GM23338 (cell line): ENCODE data around the gene CTSK. TPM values are rescaled to one million over a fixed set of nuclear protein-coding genes. Genes with fewer than 3 reads are reported as not detected.

ENCODE experiments used
- ATAC-seq: fragments of 200-7000 bp; cut with Tn5 transposase; 3 replicates; pipeline ENCODE4 v1.9.1; 2020
- DNase-seq: peaks from one replicate; pipeline ENCODE4 v3.0.0-alpha.2; 2015; ENCODE audit warnings: low spot score
- H2AFZ ChIP-seq: fragments of 200-600 bp; sonication (generic); 2 replicates; pipeline ENCODE4 v1.8.0; 2016; ENCODE audit warnings: antibody characterized with exemption, mild to moderate bottlenecking, moderate library complexity
- H3F3A ChIP-seq: fragments of 200-600 bp; sonication (generic); replicated peaks from 2 replicates; pipeline ENCODE4 v1.8.0; 2017; ENCODE audit warnings: antibody characterized with exemption, mixed run types, low read depth
- H3K27ac ChIP-seq: fragments of 200-600 bp; sonication (generic); 2 replicates; pipeline ENCODE4 v1.6.1; 2016; ENCODE audit warnings: low read depth
- H3K27me3 ChIP-seq: fragments of 200-600 bp; sonication (generic); 2 replicates; pipeline ENCODE4 v1.8.0; 2016; ENCODE audit warnings: mild to moderate bottlenecking, mixed run types, moderate library complexity; ENCODE audit not compliant: insufficient read depth
- H3K36me3 ChIP-seq: fragments of 200-600 bp; sonication (generic); 2 replicates; pipeline ENCODE4 v1.8.0; 2016; ENCODE audit warnings: mild to moderate bottlenecking; ENCODE audit not compliant: insufficient read depth
- H3K4me1 ChIP-seq: fragments of 200-600 bp; sonication (generic); 2 replicates; pipeline ENCODE4 v1.8.0; 2016; ENCODE audit warnings: mild to moderate bottlenecking, moderate library complexity; ENCODE audit not compliant: insufficient read depth
- H3K4me2 ChIP-seq: fragments of 200-600 bp; sonication (generic); 2 replicates; pipeline ENCODE4 v1.7.1; 2017; ENCODE audit warnings: mixed run types
- H3K4me3 ChIP-seq: fragments of 200-600 bp; sonication (generic); 2 replicates; pipeline ENCODE4 v1.6.1; 2016; ENCODE audit warnings: mixed run types
- H3K79me2 ChIP-seq: fragments of 200-600 bp; sonication (generic); replicated peaks from 2 replicates; pipeline ENCODE4 v1.8.0; 2017; ENCODE audit warnings: mild to moderate bottlenecking; ENCODE audit not compliant: insufficient read depth
- H3K9me2 ChIP-seq: fragments of 200-600 bp; sonication (generic); 2 replicates; pipeline ENCODE4 v1.8.0; 2017; ENCODE audit not compliant: insufficient read depth
- H4K20me1 ChIP-seq: fragments of 200-600 bp; sonication (generic); replicated peaks from 2 replicates; pipeline ENCODE4 v1.8.0; 2017; ENCODE audit warnings: mild to moderate bottlenecking; ENCODE audit not compliant: insufficient read depth
- H3K27ac Mint-ChIP-seq: 2 replicates; pipeline ENCODE4 v1.8.0; 2020; ENCODE audit warnings: inconsistent platforms, mild to moderate bottlenecking, moderate library complexity, mixed read lengths
- H3K27me3 Mint-ChIP-seq: 3 replicates; pipeline ENCODE4 v1.8.0; 2022; ENCODE audit warnings: low read depth, mild to moderate bottlenecking, moderate library complexity, mixed read lengths, inconsistent platforms; ENCODE audit not compliant: insufficient read depth, poor library complexity
- H3K36me3 Mint-ChIP-seq: 3 replicates; pipeline ENCODE4 v1.8.0; 2021; ENCODE audit warnings: low read depth, mild to moderate bottlenecking, inconsistent platforms, moderate library complexity, mixed read lengths
- H3K4me1 Mint-ChIP-seq: 3 replicates; pipeline ENCODE4 v1.8.0; 2020; ENCODE audit warnings: mild to moderate bottlenecking, inconsistent platforms, mixed read lengths
- H3K4me3 Mint-ChIP-seq: 3 replicates; pipeline ENCODE4 v1.8.0; 2021; ENCODE audit warnings: moderate library complexity, mild to moderate bottlenecking, inconsistent platforms, mixed read lengths
- H3K9me3 Mint-ChIP-seq: 3 replicates; pipeline ENCODE4 v1.8.0; 2020; ENCODE audit warnings: moderate library complexity, mild to moderate bottlenecking, inconsistent platforms, mixed read lengths
- CTCF ChIP-seq, 2 experiments: fragments of 200-600 bp in 1 of 2; sonication (generic) in 1 of 2; conservative IDR thresholded peaks; 2 replicates each; pipeline versions ENCODE4 v1.5.1 to v1.6.1; 2016 to 2017; ENCODE audit warnings: antibody characterized with exemption in 2 of 2, low read depth in 2 of 2, mild to moderate bottlenecking in 2 of 2, moderate library complexity in 1 of 2
- ETS1 ChIP-seq: IDR thresholded peaks from 2 replicates; pipeline ENCODE4 v1.6.1; 2016; ENCODE audit warnings: antibody characterized with exemption
- EZH2 ChIP-seq: fragments of 200-600 bp; sonication (generic); IDR thresholded peaks from one replicate; pipeline ENCODE4 v1.8.0; 2017; ENCODE audit warnings: antibody characterized with exemption, mild to moderate bottlenecking, low read depth; ENCODE audit not compliant: unreplicated experiment
- EZH2phosphoT487 ChIP-seq: fragments of 200-600 bp; sonication (generic); IDR thresholded peaks from one replicate; pipeline ENCODE4 v1.8.1; 2018; ENCODE audit warnings: antibody characterized with exemption; ENCODE audit not compliant: unreplicated experiment
- JUNB ChIP-seq: IDR thresholded peaks from one replicate; pipeline ENCODE4 v1.6.1; 2016; ENCODE audit warnings: antibody characterized with exemption; ENCODE audit not compliant: unreplicated experiment
- NANOG ChIP-seq: IDR thresholded peaks from 2 replicates; pipeline ENCODE4 v1.6.1; 2016; ENCODE audit warnings: antibody characterized with exemption, borderline replicate concordance
- REST ChIP-seq: IDR thresholded peaks from one replicate; pipeline ENCODE4 v1.6.1; 2018; ENCODE audit warnings: antibody characterized with exemption; ENCODE audit not compliant: unreplicated experiment
- ZNF114 ChIP-seq: fragments of 250-450 bp; sonication (Bioruptor Pico); IDR thresholded peaks from 2 replicates; pipeline ENCODE4 v1.5.0; 2020; ENCODE audit warnings: mild to moderate bottlenecking, moderate library complexity
- ZNF331 ChIP-seq: fragments of 250-450 bp; sonication (Bioruptor Pico); IDR thresholded peaks from 2 replicates; pipeline ENCODE4 v1.5.0; 2020; ENCODE audit warnings: low read depth, mild to moderate bottlenecking, moderate library complexity
- ZNF462 ChIP-seq: fragments of 250-450 bp; sonication (Bioruptor Pico); IDR thresholded peaks from 2 replicates; pipeline ENCODE4 v1.5.0; 2020; ENCODE audit warnings: mild to moderate bottlenecking, moderate library complexity
- polyA plus RNA-seq: library from polyadenylated mRNA; unstranded; fragments of >200 nt; fragmentation: Nextera tagmentation; extraction: Ambion mirVana; gene quantifications from 2 replicates; pipeline ENCODE4 v1.2.1, GENCODE V29; 2016
- total RNA-seq: library from RNA; depleted of rRNA; stranded (reverse); fragments of >200 nt; shearing (Covaris generic); gene quantifications from 2 replicates; pipeline ENCODE4 v1.2.3, GENCODE V29; 2014

The CTSK gene
- total and polyA plus RNA-seq, 2 experiments from 2014 or later, result 2.8 to 3.3 TPM

- no peak for TF ChIP-seq CTCF (conservative IDR thresholded peaks at IDR 0.05; ENCODE audit: low read depth in 2 of 2)
- no peak for TF ChIP-seq ZNF462 (CRISPR knock-in tag)
Observed at GRCh38 chr1:150764617-150765101, 43.4 kb downstream of the CTSK start (continued).

- Mint-ChIP-seq H3K9me3 (peaks cover 6% of the 10 kb centered on the region), H3K36me3 (peaks cover 5% of the 10 kb centered on the region; the same call in 1 of the 3 replicates), H3K27ac (no peak overlapping the region), H3K27me3 (no peaks in the 10 kb centered on the region), H3K4me1 (peaks cover 2% of the 10 kb centered on the region; the same call in 1 of the 3 replicates), H3K4me3 (no peak overlapping the region)
- no peaks in the 10 kb centered on the region for H3K79me2 ChIP-seq
- no peaks in the 10 kb centered on the region for H3K36me3 ChIP-seq
- DNase-seq (no peak), ATAC-seq (no peak)
- no peak overlapping the region for H3K4me2 ChIP-seq
- H3K4me3 ChIP-seq, result no peak overlapping the region
- H3K27me3 ChIP-seq, result no peaks in the 10 kb centered on the region
- H3K27ac ChIP-seq, result no peak overlapping the region
- H3F3A ChIP-seq, result no peaks in the 10 kb centered on the region
- no peak overlapping the region for H2AFZ ChIP-seq
- H4K20me1 ChIP-seq, result no peaks in the 10 kb centered on the region
- H3K9me2 ChIP-seq, result no peaks in the 10 kb centered on the region; the same call in 1 of the 2 replicates
- H3K4me1 ChIP-seq, result no peaks in the 10 kb centered on the region
- TF ChIP-seq EZH2phosphoT487, result no peak
- no peak for TF ChIP-seq CTCF (conservative IDR thresholded peaks at IDR 0.05; ENCODE audit: low read depth in 2 of 2)
- no peak for TF ChIP-seq ZNF114 (CRISPR knock-in tag)
- no peak for TF ChIP-seq REST
- TF ChIP-seq JUNB, result no peak
- TF ChIP-seq ETS1, result no peak
- TF ChIP-seq EZH2, result no peak
- TF ChIP-seq NANOG, result no peak
- no peak for TF ChIP-seq ZNF331 (CRISPR knock-in tag)
Observed at GRCh38 chr1:150763018-150763417, 45.0 kb downstream of the CTSK start.
